GM20000 (cell line): ENCODE data around the gene KRTAP3-1.

ENCODE experiments used
- DNase-seq: peaks from one replicate; pipeline ENCODE4 v3.0.0; 2012; ENCODE audit warnings: low spot score
- TF ChIP-seq, protein P1 (sequence below): IDR thresholded peaks from 2 replicates; pipeline ENCODE4 v1.5.1; 2012; ENCODE audit warnings: mild to moderate bottlenecking, control low read depth; ENCODE audit errors: extremely low read depth, missing control alignments

The KRTAP3-1 gene

GRCh38 chr17:40986920-40987319 lies 22.0 kb downstream of the KRTAP3-1 start:
- TF ChIP-seq, protein P1, sequence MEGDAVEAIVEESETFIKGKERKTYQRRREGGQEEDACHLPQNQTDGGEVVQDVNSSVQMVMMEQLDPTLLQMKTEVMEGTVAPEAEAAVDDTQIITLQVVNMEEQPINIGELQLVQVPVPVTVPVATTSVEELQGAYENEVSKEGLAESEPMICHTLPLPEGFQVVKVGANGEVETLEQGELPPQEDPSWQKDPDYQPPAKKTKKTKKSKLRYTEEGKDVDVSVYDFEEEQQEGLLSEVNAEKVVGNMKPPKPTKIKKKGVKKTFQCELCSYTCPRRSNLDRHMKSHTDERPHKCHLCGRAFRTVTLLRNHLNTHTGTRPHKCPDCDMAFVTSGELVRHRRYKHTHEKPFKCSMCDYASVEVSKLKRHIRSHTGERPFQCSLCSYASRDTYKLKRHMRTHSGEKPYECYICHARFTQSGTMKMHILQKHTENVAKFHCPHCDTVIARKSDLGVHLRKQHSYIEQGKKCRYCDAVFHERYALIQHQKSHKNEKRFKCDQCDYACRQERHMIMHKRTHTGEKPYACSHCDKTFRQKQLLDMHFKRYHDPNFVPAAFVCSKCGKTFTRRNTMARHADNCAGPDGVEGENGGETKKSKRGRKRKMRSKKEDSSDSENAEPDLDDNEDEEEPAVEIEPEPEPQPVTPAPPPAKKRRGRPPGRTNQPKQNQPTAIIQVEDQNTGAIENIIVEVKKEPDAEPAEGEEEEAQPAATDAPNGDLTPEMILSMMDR: no peak
- DNase-seq: no peak

- no peak for DNase-seq
- TF ChIP-seq, protein P1: no peak
Measured at GRCh38 chr17:40984226-40984625, 24.7 kb downstream of the KRTAP3-1 start, which contains the start of gene KRT40. Gene KRT40 (minus strand): TSS chr17:40984326. CDS start chr17:40984273, 53 bp downstream.

DNA sequence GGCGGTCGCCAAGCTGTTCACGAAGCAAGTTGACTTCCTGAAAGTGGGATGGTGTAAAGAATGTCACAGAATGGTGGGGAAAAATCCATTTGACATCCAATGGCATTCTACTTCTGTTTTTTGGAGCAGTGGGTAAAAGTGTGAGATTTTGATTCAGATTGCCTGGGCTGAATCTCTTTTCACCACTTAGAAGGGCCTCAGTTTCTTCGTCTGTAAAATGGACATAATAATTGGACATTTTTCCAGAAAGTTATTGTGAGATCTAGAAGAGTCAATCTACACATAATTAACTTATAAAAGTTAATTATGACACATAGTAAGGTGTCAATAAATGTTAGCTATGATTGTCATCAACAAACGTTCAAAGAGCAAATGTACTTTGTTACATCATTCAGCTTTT lies 27.8 kb downstream of the KRTAP3-1 start:
- DNase-seq: no peak
- TF ChIP-seq, protein P1: no peak

GRCh38 chr17:40980596-40980995 lies 28.3 kb downstream of the KRTAP3-1 start:
- TF ChIP-seq, protein P1: no peak
- no peak for DNase-seq

- DNase-seq: no peak
- TF ChIP-seq, protein P1: no peak
Measured at GRCh38 chr17:40980117-40980516, 28.8 kb downstream of the KRTAP3-1 start.

DNA sequence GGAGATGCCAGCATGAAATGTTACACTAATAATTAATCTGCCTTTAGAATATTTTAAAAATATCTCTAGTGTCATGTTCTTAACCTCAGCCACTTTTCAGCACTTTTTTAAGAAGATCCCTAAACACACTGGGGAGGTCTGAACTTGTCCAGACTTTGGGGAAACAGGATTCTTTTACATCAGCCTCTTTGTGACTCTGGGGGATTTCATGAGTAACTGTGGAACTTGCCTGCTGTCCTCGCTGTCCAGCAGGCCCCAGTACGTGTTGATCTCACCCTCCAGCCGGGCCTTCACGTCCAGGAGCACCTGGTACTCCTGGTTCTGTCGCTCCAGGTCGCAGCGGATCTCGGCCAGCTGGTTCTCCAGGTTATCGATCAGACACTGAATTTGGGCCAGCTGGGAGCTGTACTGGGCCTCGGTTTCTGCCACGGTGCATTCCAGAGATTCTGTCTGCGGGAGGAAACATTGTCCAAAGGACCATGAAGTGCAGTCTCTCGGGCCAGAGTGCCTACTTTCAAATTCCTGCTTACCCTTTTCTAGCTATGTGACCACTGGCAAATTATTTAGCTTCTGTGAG lies 30.3 kb downstream of the KRTAP3-1 start:
- DNase-seq: no peak
- TF ChIP-seq, protein P1: no peak

- TF ChIP-seq, protein P1: no peak
- DNase-seq: no peak
Measured at GRCh38 chr17:40975516-40975915, 33.4 kb downstream of the KRTAP3-1 start.
